Measurements from ENCODE around the gene NAA25.

The NAA25 gene

DNA sequence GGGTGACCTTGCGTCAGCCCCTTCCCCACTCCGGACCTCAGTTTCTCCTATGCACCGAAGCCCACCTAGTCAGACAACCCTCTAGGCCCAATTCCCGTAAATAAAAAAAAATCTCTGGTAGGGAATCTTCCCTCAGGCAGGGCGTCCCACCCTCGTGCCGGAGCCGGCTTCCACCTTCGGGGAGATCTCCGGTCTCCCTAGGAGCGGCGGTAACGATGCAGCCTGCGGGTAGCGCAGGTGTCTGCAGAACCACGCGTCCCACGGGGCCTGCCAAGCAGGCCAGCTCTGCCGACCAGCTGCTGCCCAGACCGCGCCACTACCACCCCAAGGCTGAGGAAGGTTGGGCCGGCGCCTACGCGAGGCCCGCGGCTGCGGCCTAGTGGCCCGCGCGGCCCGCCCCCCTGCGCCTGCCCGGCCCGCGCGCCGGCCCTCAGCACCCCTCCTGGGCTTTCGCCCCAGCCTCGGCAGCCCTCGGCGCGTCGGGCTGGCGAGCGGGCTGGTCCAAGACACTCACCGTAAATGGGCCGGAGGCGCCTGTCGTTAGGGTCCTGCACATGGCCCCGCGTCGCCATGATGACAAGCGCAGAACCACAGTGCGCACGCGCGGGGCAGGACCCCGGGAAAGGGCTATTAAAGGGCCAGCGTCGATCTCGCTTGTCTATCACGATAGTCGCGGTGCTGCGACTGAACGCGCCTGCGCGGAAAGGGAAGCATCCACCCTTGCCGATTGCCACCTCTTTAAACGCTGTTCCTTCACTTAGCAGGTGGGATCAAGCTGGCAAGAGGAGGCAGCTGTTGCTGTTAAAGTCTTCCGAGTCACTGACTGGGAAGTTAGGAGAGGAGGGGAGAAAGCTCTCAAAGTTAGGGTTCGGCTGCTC lies at the start of gene NAA25:
Gene NAA25 (minus strand): TSS at position 582 of the 878 bp plus-strand sequence. CDS start 10 bp downstream, at position 572.
- peak; percentile 75 to 86 (median 80) for DNase-seq (ENCODE audit: low read depth in 4 of 4, low spot score in 1 of 4)

DNA sequence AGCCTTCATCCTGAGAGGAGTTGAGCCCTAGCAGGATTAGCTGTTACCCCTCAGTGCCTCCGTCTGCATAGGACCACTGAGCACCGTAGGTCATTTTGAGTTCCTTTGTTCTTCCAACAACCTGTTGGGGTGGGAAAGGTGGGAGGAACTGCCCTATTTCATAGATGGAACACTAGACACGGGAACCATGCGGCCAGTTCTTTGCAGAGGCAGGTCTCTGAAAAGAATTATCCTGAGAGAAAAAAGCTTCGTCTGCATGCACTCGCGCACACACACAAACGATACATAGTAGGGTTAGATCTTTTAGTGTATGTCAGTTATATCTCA lies 45.3 kb upstream of the NAA25 start:
- no peak for DNase-seq (ENCODE audit: low read depth in 4 of 4, low spot score in 1 of 4)

DNA sequence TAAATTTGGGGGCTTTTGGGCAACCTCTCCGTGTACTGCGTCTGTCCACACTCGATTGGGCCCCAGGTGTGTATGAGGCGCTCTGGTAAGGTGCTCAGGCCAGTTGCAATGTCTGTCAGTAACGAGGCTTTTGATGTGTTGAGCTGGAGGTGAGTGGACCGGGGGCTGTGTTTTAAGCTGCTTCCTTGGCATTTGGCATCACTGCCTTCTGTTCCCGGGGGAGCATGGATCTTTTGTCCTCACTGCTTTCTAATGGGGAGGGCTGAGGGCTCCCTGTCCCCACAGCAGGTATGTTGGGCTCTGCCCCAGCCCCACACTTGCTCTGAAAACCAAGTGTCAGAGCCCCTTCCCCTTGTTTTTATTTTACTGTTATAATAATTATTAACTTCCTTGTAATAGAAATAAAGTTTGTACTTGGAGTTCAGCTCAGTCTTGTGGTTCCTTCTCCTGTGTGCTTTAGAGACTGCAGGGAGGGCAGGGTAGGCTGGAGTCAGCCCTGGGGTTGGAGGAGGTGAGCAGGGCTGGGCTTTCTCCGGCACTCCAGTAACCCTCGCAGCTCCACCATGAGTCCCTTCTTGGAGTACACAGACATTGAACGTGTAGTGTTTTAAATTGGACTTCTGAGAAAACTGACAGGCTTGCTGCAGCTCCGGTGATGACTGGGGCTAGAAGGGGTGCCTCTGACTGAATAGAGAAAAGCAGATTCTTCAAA lies 44.8 kb upstream of the NAA25 start:
- no peak for DNase-seq (ENCODE audit: low read depth in 4 of 4, low spot score in 1 of 4)

- no peak for DNase-seq (ENCODE audit: low read depth in 4 of 4, low spot score in 1 of 4)
Observed at GRCh38 chr12:112151766-112152541, 43.4 kb upstream of the NAA25 start.

GRCh38 chr12:112149596-112149995 lies 41.0 kb upstream of the NAA25 start:
- DNase-seq (ENCODE audit: low read depth in 4 of 4, low spot score in 1 of 4), result no peak

GRCh38 chr12:112148031-112148513 lies 39.5 kb upstream of the NAA25 start:
- no peak for DNase-seq (ENCODE audit: low read depth in 4 of 4, low spot score in 1 of 4)

DNA sequence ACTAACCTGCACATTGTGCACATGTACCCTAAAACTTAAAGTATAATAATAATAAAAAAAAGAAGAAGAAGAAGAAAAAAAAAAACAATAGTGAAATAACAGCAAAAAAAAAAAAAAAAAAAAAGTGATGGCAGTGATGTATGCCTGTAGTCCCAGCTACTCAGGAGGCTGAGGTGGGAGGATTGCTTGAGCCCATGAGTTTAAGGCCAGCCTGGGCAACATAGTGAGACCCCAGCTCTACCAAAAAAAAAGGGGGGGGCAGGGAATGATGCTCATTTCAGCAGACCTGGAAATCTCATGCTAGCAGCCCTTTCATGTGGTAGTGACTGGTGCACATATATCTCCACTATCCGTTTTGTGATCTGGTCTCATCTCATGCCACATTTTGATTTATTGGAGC lies 37.5 kb upstream of the NAA25 start:
- DNase-seq (ENCODE audit: low read depth in 4 of 4, low spot score in 1 of 4), result no peak

DNA sequence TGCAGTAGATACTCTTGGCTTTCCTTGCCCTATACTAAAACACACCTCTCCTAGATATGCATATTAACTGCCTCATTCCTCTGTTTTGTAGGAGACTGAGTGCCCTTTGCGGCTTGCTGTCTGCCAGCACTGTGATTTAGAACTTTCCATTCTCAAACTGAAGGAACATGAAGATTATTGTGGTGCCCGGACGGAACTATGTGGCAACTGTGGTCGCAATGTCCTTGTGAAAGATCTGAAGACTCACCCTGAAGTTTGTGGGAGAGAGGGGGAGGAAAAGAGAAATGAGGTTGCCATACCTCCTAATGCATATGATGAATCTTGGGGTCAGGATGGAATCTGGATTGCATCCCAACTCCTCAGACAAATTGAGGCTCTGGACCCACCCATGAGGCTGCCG lies 32.1 kb upstream of the NAA25 start:
- DNase-seq (ENCODE audit: low read depth in 4 of 4, low spot score in 1 of 4), result no peak

DNA sequence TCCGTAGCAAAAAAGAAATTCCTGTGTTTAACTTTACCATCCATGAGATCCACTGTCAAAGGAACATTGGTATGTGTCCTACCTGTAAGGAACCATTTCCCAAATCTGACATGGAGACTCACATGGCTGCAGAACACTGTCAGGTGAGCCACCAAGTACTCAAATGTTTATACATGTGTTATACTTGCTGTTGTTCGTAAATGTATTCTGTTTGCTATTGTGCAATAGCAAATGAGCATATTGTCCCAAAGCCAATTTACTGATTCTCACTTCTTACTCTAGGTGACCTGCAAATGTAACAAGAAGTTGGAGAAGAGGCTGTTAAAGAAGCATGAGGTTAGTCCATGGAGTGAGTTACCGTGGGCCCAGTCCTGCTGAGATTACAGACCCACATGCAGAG lies 26.1 kb upstream of the NAA25 start:
- no peak for DNase-seq (ENCODE audit: low read depth in 4 of 4, low spot score in 1 of 4)

- no peak for DNase-seq (ENCODE audit: low read depth in 4 of 4, low spot score in 1 of 4)
Observed at GRCh38 chr12:112133418-112133817, 24.8 kb upstream of the NAA25 start.

GRCh38 chr12:112131686-112132085 lies 23.1 kb upstream of the NAA25 start:
- DNase-seq (ENCODE audit: low read depth in 4 of 4, low spot score in 1 of 4), result no peak

- no peak for DNase-seq (ENCODE audit: low read depth in 4 of 4, low spot score in 1 of 4)
Observed at GRCh38 chr12:112130441-112130998, 21.9 kb upstream of the NAA25 start.

GRCh38 chr12:112126911-112127310 lies 18.3 kb upstream of the NAA25 start:
- no peak for DNase-seq (ENCODE audit: low read depth in 4 of 4, low spot score in 1 of 4)

GRCh38 chr12:112126000-112126438 lies 17.4 kb upstream of the NAA25 start:
- DNase-seq (ENCODE audit: low read depth in 4 of 4, low spot score in 1 of 4), result no peak

GRCh38 chr12:112125250-112125999 lies 16.8 kb upstream of the NAA25 start, which contains the start of gene TRAFD1:
TSS of gene TRAFD1 (plus strand) at chr12:112125560. CDS start at chr12:112130523, 4,963 bp downstream.
- peak; percentile 92 to 99 (median 96) for DNase-seq (ENCODE audit: low read depth in 4 of 4, low spot score in 1 of 4)

DNA sequence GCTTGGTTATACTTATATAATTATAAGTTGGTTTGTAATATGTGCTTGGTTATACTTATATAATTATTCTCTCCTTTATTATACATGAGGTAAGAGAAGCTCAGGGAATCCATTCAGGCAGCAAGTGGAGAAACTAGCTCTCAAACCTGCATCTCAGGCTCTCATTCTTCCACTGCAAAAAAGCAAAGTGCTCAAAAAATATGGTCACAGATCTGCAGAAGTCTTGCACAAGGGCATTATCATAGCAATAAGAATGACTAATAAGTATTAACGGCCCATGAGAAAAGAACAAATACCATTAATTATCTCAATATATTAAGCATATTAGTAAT lies 16.3 kb upstream of the NAA25 start:
- DNase-seq (ENCODE audit: low read depth in 4 of 4, low spot score in 1 of 4), result no peak

DNA sequence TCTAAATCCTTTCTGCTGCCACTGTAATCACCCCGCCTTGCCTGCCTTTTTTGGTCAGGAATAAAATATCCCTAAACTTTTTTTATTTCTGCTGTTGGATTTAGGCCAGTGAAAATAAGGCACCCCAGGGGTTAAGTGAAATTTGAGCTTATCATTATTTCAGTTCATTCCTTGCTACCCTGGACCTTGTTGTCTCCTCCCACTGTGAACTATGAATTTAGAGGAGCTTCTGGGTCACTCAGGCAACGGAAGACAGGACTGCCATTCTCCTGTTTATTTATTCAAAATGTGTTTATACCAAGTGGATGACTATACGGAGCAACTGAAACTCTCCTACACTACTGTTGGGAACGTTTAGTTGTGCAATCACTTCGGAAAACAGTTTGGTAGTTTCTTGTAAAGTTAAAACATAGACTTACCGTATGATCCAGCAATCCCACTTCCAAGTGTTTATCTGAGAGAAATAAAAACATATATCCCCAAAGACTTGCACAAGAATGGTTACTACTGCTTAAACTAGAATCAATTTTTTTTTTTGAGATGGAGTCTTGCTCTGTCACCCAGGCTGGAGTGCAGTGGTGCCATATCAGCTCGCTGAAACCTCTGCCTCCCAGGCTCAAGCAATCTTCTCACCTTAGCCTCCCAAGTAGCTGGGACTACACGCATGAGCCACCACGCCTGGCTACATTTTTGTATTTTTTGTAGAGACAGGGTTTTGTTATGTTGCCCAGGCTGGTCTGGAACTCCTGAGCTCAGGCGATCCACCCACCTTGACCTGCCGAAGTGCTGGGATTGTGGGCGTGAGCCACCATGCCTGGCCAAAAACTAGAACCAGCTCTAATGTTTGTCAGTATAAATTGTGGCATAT lies 14.5 kb upstream of the NAA25 start:
- no peak for DNase-seq (ENCODE audit: low read depth in 4 of 4, low spot score in 1 of 4)

DNA sequence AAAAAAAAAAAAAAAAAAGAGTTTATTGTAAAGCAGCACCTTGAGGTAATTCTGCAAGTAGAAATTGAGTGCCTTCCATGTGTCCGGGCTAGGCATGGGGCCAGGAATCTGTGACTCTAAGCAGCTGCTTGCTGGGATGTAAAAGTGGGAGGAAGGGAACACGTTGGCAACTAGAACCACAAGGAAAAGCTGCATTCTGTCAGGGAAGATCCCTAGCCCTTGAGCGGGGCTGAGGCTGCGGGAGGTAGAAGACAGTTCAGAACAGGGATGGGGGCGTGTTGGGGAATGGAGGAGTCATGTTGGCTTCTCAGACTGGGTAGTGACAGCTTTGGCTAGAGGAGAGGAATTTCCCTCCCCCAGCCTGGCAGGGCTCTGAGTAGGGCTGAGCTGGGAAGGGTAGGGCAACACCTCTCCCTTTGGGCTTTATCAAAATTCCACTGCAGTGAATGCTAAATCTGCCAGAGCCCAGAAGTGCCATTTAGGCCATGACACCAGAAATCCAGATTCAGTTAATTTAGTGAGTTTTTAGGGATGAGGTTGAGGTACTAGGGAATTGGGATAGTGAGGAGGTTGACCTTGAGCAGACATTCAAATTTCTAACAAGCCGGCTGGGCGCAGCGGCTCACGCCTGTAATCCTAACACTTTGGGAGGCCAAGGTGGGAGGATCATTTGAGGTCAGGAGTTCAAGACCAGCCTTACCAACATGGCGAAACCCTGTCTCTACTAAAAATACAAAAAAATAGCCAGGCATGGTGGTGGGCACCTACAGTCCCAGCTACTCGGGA lies 13.4 kb upstream of the NAA25 start:
- DNase-seq (ENCODE audit: low read depth in 4 of 4, low spot score in 1 of 4), result no peak

DNA sequence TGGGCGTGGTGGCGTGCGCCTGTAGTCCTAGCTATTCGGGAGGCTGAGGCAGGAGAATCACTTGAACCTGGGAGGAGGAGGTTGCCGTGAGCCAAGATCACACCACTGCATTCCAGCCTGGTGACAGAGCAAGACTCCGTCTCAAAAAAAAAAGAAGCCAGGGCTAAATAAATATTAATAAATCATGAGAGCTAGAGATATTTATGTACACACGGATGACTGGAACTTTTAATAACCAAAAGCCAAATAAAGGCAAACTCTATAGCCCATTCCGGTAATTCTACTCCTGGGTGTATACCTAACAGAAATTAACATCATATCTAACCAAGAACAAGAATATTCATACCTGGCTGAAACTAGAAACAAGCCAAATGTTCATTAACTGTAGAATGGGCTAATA lies 9.1 kb upstream of the NAA25 start:
- no peak for DNase-seq (ENCODE audit: low read depth in 4 of 4, low spot score in 1 of 4)
